ENCODE data around the gene IL2RA.
"Not testable (repeated sequence)": the region's sequence is repeated elsewhere in the genome, so short reads cannot be mapped to it uniquely, and the experiment has no call there.

The IL2RA gene

DNA sequence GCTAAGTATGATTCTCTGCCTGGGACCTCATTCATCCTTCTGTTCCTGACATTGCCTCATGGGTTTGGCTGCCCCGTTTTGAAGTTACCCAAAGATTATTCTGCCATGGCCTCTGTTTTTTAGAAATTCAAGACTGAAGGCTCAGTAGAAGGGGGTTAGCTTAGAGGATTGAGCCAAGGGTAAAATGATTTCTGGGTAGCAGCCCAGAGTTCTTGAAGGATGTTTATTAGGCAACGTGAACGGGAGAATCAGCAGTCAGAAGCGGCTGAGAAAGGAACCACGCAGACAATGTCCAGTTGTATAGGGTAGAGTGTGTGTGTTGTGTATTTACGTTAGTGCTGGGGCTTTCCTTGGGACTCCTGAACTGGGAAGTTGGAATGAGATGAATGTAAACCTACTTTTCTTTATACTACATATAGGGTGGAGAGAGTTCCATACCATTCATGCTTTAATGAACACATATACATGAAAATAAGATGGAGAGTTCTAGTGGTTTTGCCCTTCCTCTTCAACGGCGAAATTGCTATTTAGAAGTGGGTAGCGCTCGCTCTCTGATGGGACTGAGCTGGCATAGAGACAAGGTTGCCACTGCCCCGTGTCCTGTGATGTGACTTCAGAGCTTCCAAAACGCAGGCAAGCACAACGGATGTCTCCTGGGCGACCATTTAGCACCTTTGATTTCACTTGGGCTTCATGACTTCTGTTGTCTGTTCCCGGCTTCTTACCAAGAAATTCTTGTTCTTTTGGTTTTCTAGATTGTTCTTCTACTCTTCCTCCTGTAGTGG lies 49.9 kb downstream of the IL2RA start:
- no peak for DNase-seq

DNA sequence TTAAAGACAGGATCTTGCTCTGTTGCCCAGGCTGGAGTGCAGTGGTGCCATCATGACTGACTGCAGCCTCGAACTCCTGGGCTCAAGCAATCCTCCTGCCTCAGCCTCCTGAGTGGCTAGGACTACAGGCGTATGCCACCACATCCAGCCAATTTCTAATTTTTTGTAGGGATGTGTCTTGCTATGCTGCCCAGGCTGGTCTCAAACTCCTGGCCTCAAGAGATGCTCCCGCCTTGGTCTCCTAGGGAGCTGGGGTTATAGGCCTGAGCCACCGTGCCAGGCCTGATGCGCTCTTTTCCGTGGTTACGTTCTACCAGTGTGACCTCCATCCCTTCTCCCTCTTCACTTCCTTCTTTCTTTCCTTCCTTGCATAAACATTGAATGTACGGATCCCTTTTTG lies 50.6 kb downstream of the IL2RA start:
- no peak for DNase-seq

DNA sequence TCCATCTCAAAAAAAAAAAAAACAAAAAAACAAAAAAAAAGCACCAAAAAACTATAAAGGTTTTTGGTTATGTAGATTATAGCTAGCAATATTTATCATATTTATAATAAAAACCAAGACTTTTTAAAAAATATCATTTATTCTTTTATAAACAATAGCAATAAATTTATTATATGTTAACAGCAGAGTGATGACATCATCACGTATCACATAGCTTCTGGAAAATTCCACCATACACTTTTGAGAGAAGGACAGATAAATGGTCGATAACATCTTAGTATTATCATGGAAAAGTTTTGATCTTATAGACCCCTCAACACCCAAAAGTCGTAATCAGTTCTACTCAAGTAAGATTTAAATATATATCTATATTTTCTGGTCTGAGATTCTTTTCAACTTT lies 51.6 kb downstream of the IL2RA start:
- no peak for DNase-seq

DNA sequence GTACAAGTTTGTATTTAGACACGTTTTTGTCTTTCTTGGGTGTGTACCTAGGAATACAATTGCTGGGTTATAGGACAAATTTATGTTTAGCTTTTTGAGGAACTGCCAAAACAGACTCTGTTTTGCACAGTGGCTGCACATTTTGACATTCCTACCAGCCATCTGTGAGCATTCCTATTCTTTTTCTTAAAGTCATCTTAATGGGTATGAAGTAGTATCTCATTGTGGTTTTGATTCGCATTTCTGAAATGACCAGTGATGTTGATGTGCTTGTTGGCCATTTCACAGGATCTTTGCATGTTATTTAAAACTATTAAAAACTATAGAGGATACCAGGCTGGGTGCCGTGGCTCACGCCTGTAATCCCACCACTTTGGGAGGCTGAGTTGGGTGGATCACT lies 52.2 kb downstream of the IL2RA start:
- no peak for DNase-seq

DNA sequence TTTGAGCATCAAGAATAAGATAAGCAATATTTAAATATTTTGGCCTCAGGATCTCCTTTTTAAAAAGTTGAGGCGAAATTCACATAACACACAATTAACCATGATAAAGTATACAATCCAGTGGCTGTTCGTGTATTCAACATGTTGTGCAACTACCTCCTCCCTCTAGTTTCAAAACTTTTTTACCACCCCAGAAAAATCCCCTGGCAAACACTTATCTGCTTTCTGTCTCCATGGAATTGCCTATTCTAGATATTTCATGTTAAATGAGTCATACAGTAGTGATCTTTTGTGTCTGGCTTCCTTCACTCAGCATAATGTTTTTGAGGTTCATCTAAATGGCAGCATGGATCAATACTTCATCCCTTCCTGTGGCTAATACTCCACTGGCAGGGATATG lies 53.0 kb downstream of the IL2RA start:
- no peak for DNase-seq

DNA sequence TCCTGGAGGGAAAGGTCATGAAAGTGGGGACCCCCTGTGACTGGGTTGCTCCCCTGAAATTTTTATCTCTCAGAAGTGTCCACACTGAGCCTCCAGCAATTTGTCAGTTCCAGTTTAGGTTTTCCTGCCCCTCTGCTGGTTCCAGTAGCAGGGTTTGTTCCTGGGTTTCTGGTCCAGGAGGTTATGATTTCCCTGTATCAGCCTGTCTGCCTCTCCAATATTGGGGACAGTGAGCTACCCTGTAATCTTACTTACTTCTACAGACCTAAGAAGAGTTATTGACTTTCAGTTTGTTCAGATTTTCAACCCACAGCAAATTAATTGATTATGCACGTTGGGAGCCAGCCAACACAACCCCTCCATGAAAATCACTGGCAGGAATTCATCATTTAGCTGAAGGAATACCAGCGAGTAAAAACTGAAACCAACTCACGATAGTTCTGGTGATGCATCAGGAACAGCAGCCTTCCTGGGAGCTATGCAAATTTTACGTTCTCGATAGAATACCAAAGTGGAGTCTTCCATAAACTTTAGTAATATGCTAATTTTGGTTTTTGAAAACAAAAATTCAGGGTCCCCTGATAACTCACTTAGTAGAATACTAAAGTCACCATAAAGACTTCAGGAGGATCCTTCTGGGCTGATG lies 53.5 kb downstream of the IL2RA start:
- no peak for DNase-seq

DNA sequence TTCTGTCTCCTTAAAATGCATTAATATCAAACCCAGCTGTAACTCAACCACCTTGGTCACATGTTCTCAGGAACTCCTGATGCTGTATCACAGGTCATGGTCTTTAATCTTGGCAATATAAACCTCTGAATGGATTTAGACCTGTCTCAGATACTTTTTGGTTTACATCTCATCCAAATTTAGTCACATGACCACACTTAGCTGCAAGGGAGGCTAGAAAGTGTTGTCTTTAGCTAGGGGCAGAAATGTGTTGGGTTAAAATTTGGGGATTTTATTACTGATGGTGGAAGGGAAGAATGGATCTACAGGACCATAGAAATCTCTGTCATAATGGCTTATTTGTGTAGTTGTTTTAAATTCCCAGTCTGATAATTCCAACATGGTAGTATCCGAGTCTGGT lies 55.2 kb downstream of the IL2RA start:
- DNase-seq, result no peak

DNA sequence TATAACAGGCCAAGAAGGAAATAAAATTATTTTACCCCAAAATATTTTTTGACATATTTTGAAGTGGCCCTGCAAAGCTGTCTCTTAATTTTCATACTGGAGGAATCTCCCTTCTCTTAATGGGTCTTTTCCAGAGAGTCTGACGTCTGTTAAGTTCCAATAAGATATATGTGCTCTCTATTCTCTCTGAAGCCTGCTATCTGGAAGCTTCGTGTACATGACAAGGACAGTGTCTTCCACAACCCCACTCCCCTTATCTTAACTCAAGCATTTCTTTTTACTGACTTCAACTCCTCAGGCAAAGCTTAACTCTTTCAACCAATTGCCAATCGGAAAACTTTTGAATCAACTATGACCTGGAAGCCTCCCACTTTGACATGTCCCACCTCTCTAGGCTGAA lies 55.6 kb downstream of the IL2RA start:
- DNase-seq, result no peak

DNA sequence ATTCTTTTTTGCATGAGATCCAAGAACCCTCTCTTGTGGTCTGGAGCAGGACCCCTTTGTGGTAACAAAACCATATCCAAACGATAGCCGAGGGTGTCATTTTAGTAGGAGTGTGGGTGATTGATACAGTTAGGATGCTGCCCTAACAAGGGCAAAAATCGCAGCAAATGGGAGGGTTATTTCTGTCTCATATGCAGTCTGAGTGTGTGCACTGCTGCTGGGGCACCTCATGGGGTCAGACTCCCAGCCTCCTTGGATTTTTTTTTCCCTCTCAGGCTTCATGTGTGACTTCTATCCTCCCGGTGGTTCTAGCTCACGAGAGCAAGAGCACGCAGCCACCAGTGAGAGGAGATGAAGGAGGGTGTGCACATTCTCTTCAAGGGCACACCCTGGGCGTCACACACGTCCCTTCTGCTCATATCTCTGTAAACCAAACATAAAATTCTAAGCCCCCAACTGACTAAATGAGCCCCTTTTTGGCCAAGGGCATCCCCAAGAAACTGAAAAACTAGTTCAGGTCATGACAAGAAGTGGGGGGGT lies 56.2 kb downstream of the IL2RA start:
- DNase-seq, result no peak

DNA sequence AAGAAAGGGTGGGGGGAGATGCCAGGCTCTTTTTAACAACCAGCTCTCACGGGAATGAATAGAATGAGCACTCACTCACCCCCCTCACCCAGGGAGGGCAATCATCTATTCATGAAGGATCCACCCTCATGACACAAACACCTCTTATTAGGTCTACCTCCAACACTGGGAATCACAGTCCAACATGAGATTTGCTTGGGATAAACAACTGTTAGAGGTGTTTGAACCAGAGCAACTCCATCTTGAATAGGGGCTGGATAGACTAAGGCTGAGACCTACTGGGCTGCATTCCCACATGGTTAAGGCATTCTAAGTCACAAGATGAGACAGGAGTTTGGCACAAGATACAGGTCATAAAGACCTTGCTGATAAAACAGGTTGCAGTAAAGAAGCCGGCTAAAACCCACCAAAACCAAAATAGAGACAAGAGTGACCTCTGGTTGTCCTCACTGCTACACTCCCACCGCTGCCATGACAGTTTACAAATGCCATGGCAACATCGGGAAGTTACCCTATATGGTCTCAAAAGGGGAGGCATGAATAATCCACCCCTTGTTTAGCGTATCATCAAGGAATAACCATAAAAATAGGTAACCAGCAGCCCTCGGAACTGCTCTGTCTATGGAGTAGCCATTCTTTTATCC lies 56.9 kb downstream of the IL2RA start:
- DNase-seq, result not testable (repeated sequence)

DNA sequence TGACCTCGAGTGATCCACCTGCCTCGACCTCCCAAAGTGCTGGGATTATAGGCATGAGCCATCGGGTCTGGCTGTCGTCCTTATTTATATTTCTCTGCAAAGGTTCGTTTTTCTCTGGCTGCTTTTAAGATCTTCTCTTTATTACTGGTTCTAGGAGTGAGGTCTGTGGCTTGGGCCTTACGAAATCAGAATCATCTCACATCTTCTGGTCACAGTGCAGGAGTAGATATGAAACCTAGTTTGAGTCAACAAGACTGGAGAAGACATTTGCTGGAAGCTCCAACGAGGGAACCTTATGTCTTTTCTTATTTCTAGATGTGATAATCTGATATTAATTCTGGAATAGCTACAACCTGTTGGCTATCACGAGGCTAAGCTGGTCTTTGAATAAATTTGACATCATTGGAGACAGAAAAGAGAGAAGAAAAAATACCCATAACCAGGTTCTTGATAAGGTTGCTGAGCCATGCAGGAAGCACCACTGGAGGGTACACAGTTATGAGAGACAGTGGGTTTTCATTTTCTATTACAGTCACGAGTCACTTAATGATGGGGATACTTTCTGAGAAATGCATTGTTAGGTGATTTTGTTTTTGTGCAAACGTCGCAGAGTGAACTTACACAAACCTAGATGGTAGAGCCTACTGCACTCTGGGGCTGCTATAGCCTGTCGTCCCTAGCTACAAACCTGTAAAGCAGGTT lies 59.2 kb downstream of the IL2RA start:
- DNase-seq, result no peak

DNA sequence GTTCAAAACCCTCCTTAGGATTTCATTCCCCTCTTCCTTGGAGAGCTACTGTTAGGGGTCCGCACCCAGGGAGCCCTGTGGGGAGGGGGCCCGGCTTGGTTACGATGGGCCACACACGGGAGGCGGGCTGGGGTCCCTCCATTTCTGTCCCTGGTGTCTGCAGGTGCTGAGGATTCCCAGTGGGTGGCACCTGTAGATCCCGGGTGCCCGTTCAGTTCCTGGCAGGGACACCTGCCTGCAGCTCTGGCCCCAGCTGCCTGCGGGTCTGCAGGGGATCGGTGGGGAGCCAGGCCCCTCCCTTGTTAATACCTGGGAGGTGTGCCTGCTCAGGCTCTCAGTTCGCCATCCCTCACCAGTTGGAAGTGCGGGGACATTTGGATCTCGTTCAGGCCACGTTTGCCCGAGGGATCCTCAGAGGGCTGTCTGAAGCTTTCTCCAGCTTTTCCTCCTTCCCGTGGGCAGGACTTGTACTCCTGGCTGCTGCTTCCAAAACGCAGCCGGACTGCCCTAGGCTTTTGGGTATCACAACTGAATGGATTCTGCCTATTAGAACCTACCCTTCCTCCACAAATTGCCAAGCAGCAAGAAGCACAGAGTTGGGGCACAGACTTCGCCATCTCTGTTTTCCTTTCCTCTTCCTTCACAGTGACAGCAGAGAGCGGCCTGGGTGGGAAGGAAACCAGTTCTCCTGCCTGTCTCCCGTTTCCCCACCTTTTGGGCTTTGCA lies 62.6 kb downstream of the IL2RA start:
- no peak for DNase-seq

DNA sequence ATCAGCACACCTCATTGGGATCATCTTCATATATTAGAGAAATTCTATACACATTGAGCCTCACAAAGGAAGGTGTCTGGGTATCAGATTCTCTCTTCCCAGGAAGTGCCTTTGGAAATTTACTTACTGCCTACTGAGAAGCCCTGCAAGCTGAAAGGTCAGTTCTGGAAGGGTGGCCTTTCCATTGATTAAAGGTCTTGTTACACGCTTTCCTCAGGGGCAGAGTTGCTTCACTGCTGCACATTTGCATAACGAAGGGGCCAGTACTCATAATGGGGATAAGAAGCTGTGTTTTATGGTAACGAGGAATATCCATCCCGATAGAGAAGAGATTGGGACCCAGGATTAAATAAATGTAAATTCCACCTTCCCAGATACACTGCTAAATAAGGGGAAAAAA lies 65.5 kb downstream of the IL2RA start:
- DNase-seq, result no peak

DNA sequence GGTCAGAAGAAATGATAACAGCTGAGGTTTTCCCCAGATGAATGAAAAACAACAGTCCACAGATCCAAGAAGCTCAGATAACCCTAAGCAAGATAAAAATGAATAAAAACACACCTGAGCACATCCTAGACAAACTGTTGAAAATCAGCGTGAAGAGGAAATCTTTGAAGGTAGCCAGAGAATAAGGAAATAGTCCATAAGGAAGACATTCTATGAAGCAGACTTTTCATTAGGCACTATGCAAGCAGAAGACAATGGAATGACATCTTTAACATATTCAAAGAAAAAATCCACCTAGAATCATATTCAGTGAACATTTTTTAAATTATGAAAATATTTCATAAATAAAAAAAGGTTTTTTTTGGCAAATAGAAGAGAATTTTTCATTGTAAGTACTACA lies 69.8 kb downstream of the IL2RA start:
- DNase-seq, result no peak

DNA sequence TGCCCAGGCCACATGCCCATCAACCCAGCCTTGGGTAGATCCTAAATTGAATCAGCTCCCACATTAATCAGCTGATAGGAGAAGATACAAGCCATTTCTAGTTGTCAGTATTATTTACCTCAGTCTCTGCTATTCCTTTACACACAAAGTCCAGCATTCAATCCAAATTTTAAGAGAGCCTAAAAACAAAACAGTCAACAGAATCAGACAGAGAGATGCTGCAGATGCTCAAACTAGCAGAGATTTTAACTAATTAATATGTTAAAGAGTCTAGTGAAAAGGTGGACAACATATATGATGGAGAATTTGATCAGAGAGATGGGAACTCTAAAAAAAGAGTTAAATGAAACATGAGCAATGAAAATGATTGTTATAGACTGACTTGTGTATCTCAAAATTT lies 70.5 kb downstream of the IL2RA start:
- no peak for DNase-seq

DNA sequence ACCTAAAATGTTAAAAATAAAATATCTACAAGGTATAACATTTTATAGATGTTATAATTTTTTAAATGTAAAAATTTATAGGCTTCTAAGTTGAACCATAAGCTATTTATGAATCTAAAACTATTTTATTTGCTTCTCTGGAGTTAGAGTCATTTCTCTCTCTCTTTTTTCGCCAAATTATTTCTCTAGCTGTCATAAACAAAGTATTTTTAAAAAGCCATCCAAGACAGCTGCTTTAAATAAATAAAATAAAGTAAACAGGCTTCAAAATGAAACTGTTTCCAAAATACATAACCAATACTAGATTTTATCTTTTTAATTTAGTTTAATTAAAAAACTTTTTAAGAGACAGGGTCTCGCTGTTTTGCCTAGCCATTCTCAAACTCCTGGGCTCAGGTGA lies 72.4 kb downstream of the IL2RA start:
- no peak for DNase-seq

DNA sequence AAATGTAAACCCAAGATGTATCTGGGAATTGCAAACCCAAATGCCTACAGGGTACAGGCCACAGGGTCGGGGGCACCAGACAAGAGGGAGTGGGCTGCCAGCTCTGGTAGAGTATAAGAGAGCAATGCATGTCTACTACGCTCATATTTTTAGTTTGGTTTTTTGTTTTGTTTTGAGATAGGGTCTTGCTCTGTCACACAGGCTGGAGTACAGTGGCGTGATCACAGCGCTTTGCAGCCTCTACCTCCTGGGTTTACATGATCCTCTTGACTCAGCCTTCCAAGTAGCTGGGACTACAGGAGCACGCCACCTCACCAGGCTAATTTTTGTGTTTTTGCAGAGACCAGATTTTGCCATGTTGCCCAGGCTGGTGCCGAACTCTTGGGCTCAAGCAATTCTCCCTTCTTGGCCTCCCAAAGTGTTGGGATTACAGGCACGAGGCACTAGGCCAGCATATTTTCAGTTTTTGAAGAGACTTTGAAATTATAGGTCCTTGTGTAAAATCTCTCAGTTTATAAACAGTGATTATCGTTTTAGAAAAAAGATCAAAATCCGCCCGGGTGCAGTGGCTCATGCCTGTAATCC lies 73.7 kb downstream of the IL2RA start:
- no peak for DNase-seq

DNA sequence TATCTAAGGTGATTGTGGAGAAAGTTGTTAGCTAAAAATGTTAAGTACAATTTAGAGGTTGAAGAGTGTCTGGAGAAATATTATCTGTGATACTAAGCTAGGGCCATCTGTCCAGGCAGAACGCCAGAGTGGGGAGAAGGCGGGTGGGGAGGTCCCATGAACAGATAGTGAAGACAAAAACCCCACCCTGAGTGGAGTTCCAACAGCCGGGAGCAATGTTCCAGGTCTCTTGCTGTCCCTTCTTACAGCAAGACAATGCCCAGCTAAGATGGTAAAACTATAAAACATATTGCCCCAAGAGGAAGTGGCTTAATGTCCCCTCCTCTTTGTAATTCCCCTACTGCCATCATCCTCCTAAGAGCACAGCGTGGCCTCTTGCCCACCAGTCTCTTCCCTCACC lies 74.4 kb downstream of the IL2RA start:
- DNase-seq, result no peak

DNA sequence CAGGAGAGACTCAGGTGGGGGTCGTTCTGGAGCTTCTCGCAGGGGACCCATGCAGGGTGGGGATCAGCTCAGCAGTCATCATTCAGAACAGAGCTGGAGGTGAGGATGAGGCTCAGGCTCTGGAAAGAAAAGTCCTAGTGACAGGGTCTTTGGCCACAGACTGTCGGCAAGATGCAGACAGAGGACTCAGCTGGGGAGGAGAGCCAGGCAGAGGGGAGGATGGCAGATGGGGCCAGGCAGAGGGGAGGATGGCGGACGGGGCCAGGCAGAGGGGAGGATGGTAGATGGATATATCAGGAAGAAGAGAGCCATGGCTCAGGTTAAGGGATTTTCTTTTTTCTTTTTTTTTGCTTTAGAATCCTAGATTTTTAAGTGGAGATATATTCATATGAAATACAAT lies 77.1 kb downstream of the IL2RA start:
- DNase-seq, result no peak

DNA sequence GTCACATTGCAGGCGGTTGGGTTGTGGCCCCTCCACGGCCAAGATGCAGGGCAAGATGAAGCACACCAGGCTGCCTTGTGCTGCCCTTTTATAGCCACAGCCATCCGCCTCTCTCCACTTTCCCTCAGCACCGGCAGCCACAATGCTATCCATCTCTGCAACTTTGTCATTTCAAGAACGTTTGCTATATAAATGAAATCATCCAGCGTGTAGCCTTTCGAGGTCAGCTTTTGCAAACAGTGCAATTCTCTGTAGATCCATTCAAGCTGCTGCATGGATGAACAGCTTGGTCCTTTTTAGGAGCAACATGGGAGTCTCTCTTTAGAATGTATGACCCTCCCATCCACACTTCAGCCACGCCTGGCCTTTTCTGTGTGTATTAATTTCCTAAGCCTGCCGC lies 78.4 kb downstream of the IL2RA start:
- no peak for DNase-seq

DNA sequence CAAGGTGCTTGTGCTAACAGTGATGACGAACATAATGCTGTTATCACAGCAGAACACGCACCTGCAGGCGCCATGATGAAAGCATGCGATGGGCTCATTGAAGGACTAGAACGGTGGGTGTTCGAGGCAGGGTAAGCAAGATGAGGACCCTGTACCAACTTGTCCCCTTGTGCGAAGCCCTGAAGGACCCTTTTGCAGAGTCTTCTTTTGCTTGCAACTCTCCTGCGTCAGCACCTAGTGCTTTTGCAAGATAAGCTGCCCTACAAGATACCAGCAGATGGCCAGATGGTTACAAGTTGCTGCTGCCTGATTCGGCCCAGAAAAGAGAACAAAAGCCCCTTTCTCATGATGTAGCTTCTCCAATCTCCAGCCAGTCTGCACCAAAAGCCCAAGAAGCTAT lies 80.6 kb downstream of the IL2RA start:
- DNase-seq, result no peak

DNA sequence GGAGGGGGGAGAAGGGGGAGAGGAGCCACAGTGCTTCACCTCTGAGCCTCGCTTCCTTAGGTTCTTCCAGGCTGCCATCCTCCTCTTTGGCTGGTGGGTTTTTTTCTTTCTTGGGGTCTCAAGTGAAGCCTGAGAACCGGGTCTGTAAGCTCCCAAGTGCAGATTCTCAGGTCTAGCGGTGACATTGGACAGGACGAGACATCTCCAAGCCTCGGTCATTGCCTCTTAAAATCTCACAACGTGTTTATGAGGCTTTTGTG lies 84.0 kb downstream of the IL2RA start:
- no peak for DNase-seq

Measured in activated naive CD4-positive, alpha-beta T cell treated with Interleukin-2 at 50 U/mL for 16 hours (primary cell).